K562 (cell line): ENCODE results near the gene UBE2S. TPM values are rescaled to one million over a fixed set of nuclear protein-coding genes. Genes with fewer than 3 reads are reported as not detected.
A peak's percentile ranks its signal among the peaks of the same experiment; 100 is the strongest.

ENCODE experiments used
- BCOR ChIP-seq: fragments of 450-650 bp; IDR thresholded peaks from 2 replicates; pipeline ENCODE4 v1.6.1; 2016
- CBX1 ChIP-seq: sonication (generic); IDR thresholded peaks from 2 replicates; pipeline ENCODE4 v1.6.1; 2016; ENCODE audit warnings: antibody characterized with exemption, low read depth, mild to moderate bottlenecking
- DDX20 ChIP-seq: fragments of 450-650 bp; IDR thresholded peaks from 2 replicates; pipeline ENCODE4 v1.6.1; 2016; ENCODE audit warnings: missing genetic modification characterization, low read depth, mild to moderate bottlenecking, missing compliant biosample characterization, moderate library complexity
- FOXJ3 ChIP-seq: sonication (generic); formaldehyde crosslinking; IDR thresholded peaks from 2 replicates; pipeline ENCODE4 v1.4.0; 2020; ENCODE audit warnings: mild to moderate bottlenecking, missing genetic modification reagents
- HNRNPL ChIP-seq: fragments of 200-400 bp; formaldehyde crosslinking; IDR thresholded peaks from 2 replicates; pipeline ENCODE4 v1.6.1; 2017; ENCODE audit warnings: low read depth, mild to moderate bottlenecking, low read length
- MYNN ChIP-seq, 2 experiments: sonication (generic); formaldehyde crosslinking in 1 of 2; IDR thresholded peaks; 2 replicates each; pipeline versions ENCODE4 v1.5.0 to v1.6.1; 2016 to 2020; ENCODE audit warnings: antibody characterized with exemption in 1 of 2, missing genetic modification reagents in 1 of 2
- POLR2AphosphoS5 ChIP-seq: IDR thresholded peaks from 2 replicates; pipeline ENCODE4 v1.6.1; 2011; ENCODE audit warnings: mild to moderate bottlenecking, low read depth, low read length, moderate library complexity; ENCODE audit not compliant: control insufficient read depth, insufficient read depth
- RAD21 ChIP-seq, 2 experiments: fragments of 250-450 bp in 1 of 2; fragments of 450-650 bp in 1 of 2; sonication (Bioruptor Pico) in 1 of 2; formaldehyde crosslinking in 1 of 2; IDR thresholded peaks in 1 of 2; conservative IDR thresholded peaks in 1 of 2; 2 replicates each; pipeline versions ENCODE4 v1.4.0 to v1.8.0; 2020 to 2022; ENCODE audit warnings: mild to moderate bottlenecking in 2 of 2, moderate library complexity in 1 of 2
- RBFOX2 ChIP-seq: fragments of 200-400 bp; formaldehyde crosslinking; IDR thresholded peaks from 2 replicates; pipeline ENCODE4 v1.6.1; 2017; ENCODE audit warnings: low read depth, mild to moderate bottlenecking, low read length, moderate library complexity
- SMARCC2 ChIP-seq: fragments of 450-650 bp; IDR thresholded peaks from 2 replicates; pipeline ENCODE4 v1.6.1; 2017; ENCODE audit warnings: antibody characterized with exemption, moderate library complexity, mild to moderate bottlenecking, low read depth
- SUPT5H ChIP-seq: fragments of 450-650 bp; IDR thresholded peaks from 2 replicates; pipeline ENCODE4 v1.6.1; 2016
- TCF15 ChIP-seq: fragments of 250-450 bp; sonication (Bioruptor Pico); IDR thresholded peaks from 2 replicates; pipeline ENCODE4 v1.8.0; 2022; ENCODE audit warnings: moderate library complexity, mild to moderate bottlenecking, inconsistent platforms
- ZBTB43 ChIP-seq: sonication (generic); formaldehyde crosslinking; IDR thresholded peaks from 2 replicates; pipeline ENCODE4 v1.8.0; 2023; ENCODE audit warnings: mild to moderate bottlenecking, missing genetic modification reagents
- ZNF212 ChIP-seq: fragments of 450-650 bp; formaldehyde crosslinking; IDR thresholded peaks from 2 replicates; pipeline ENCODE4 v1.4.0; 2020; ENCODE audit warnings: mild to moderate bottlenecking
- polyA plus RNA-seq, 8 experiments: library from polyadenylated mRNA; depleted of rRNA in 4 of 8; stranded (reverse) in 5 of 8; unstranded in 3 of 8; fragments of >200 nt; fragmentation: Nextera tagmentation in 2 of 8; fragmentation: Illumina TruSeq in 1 of 8; extraction: Ambion mirVana in 2 of 8; extraction: Trizol in 1 of 8; gene quantifications; 2 replicates each; pipeline versions ENCODE4 v1.2.1 to v1.2.3, GENCODE V29; 2011 to 2014; ENCODE audit warnings: inconsistent platforms in 1 of 8, missing spikeins in 1 of 8
- total RNA-seq, 7 experiments: library from RNA; depleted of rRNA in 6 of 7; stranded (reverse); fragments of >200 nt in 6 of 7; fragmentation: Illumina TruSeq in 2 of 7; extraction: Trizol in 2 of 7; gene quantifications; 2 replicates each; pipeline versions ENCODE4 v1.2.1 to v1.2.3, GENCODE V29; 2011 to 2021; ENCODE audit warnings: low replicate concordance in 1 of 7
- TF ChIP-seq, protein P1 (sequence below): IDR thresholded peaks from 2 replicates; pipeline ENCODE4 v1.6.1; 2012; ENCODE audit warnings: low read depth, low read length, improper control_type of control experiment, borderline replicate concordance
- TF ChIP-seq, protein P2 (sequence below): fragments of 450-650 bp; IDR thresholded peaks from 2 replicates; pipeline ENCODE4 v1.6.1; 2016; ENCODE audit warnings: missing biosample characterization, missing genetic modification characterization
- TF ChIP-seq, protein P3 (sequence below): sonication (generic); formaldehyde crosslinking; IDR thresholded peaks from 2 replicates; pipeline ENCODE4 v1.8.0; 2022; ENCODE audit warnings: mild to moderate bottlenecking, low read depth, missing genetic modification reagents
- TF ChIP-seq, protein P4 (sequence below): fragments of 250-450 bp; sonication (Bioruptor Pico); IDR thresholded peaks from 2 replicates; pipeline ENCODE4 v1.5.0; 2022; ENCODE audit warnings: mild to moderate bottlenecking

The UBE2S gene
- total and polyA plus RNA-seq, 9 of the 15 experiments (the other 6 are each of a cell fraction or from before 2014, with no cell fraction given), result 1.5 to 1,305 (median 157) TPM

DNA sequence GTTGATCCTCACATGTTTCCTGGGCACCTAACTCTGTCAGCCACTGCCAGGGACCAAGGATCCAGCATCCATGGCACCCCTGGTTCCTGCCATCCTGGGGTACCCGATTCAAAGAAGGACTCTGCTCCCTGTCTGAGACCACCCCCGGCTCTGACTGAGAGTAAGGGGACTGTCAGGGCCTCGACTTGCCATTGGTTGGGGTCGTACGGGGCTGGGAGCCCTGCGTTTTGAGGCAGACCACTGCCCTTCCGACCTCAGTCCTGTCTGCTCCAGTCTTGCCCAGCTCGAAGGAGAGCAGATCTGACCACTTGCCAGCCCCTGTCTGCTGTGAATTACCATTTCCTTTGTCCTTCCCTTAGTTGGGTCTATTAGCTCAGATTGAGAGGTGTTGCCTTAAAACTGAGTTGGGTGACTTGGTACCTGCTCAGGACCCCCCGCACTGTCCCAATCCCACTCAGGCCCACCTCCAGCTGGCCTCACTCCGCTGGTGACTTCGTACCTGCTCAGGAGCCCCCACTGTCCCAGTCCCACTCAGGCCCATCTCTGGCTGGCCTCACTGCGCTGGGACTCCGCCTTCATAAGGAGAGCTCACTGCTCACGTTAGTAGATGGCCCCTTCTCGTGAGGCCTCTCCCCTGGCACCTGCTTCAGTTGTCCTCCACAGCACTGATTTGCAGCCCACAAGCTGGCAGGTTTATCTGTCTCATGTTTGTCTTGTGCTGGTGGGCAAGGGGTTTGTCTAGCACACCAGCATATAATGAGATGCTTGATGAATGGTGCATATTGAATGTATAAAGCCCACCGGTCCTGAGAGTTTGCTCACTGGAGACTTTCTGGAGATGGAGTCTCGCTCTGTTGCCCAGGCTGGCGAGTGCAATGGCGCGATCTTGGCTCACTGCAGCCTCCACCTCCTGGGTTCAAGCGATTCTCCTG is 17.9 kb downstream of the UBE2S start (continued):
- TF ChIP-seq, protein P1, sequence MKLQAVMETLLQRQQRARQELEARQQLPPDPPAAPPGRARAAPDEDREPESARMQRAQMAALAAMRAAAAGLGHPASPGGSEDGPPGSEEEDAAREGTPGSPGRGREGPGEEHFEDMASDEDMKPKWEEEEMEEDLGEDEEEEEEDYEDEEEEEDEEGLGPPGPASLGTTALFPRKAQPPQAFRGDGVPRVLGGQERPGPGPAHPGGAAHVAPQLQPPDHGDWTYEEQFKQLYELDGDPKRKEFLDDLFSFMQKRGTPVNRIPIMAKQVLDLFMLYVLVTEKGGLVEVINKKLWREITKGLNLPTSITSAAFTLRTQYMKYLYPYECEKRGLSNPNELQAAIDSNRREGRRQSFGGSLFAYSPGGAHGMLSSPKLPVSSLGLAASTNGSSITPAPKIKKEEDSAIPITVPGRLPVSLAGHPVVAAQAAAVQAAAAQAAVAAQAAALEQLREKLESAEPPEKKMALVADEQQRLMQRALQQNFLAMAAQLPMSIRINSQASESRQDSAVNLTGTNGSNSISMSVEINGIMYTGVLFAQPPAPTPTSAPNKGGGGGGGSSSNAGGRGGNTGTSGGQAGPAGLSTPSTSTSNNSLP, result no peak
- TF ChIP-seq POLR2AphosphoS5, result peak; percentile 48; the same call in 1 of the 2 replicates
- no peak for TF ChIP-seq TCF15 (CRISPR knock-in tag)
- TF ChIP-seq, protein P2, sequence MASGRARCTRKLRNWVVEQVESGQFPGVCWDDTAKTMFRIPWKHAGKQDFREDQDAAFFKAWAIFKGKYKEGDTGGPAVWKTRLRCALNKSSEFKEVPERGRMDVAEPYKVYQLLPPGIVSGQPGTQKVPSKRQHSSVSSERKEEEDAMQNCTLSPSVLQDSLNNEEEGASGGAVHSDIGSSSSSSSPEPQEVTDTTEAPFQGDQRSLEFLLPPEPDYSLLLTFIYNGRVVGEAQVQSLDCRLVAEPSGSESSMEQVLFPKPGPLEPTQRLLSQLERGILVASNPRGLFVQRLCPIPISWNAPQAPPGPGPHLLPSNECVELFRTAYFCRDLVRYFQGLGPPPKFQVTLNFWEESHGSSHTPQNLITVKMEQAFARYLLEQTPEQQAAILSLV (tag), result no peak
- TF ChIP-seq FOXJ3 (CRISPR knock-in tag), result no peak
- peak; percentile 43 for TF ChIP-seq RBFOX2
- TF ChIP-seq RAD21 (CRISPR knock-in tag; conservative IDR thresholded peaks at IDR 0.05 in 1 of 2, IDR thresholded peaks at IDR 0.05 in 1 of 2), result no peak
- TF ChIP-seq SUPT5H, result peak; percentile 34; the same call in 1 of the 2 replicates
- no peak for TF ChIP-seq HNRNPL
- peak; percentile 70; the same call in 1 of the 2 replicates for TF ChIP-seq MYNN (IDR thresholded peaks at IDR 0.05)
- no peak for TF ChIP-seq MYNN (CRISPR knock-in tag; IDR thresholded peaks at IDR 0.05)
- no peak for TF ChIP-seq SMARCC2
- no peak for TF ChIP-seq CBX1
- TF ChIP-seq DDX20 (tag), result no peak
- TF ChIP-seq, protein P3, sequence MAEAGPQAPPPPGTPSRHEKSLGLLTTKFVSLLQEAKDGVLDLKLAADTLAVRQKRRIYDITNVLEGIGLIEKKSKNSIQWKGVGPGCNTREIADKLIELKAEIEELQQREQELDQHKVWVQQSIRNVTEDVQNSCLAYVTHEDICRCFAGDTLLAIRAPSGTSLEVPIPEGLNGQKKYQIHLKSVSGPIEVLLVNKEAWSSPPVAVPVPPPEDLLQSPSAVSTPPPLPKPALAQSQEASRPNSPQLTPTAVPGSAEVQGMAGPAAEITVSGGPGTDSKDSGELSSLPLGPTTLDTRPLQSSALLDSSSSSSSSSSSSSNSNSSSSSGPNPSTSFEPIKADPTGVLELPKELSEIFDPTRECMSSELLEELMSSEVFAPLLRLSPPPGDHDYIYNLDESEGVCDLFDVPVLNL (CRISPR knock-in tag), result no peak
- no peak for TF ChIP-seq ZBTB43
- TF ChIP-seq ZNF212, result no peak
- no peak for TF ChIP-seq BCOR
- TF ChIP-seq, protein P4, sequence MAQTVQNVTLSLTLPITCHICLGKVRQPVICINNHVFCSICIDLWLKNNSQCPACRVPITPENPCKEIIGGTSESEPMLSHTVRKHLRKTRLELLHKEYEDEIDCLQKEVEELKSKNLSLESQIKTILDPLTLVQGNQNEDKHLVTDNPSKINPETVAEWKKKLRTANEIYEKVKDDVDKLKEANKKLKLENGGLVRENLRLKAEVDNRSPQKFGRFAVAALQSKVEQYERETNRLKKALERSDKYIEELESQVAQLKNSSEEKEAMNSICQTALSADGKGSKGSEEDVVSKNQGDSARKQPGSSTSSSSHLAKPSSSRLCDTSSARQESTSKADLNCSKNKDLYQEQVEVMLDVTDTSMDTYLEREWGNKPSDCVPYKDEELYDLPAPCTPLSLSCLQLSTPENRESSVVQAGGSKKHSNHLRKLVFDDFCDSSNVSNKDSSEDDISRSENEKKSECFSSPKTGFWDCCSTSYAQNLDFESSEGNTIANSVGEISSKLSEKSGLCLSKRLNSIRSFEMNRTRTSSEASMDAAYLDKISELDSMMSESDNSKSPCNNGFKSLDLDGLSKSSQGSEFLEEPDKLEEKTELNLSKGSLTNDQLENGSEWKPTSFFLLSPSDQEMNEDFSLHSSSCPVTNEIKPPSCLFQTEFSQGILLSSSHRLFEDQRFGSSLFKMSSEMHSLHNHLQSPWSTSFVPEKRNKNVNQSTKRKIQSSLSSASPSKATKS (CRISPR knock-in tag), result no peak
